ENCODE measurements around the gene LY9. TPM values are rescaled to one million over a fixed set of nuclear protein-coding genes. Genes with fewer than 3 reads are reported as not detected.

Gene LY9
- total and polyA plus RNA-seq, 9 of the 15 experiments (the other 6 are each of a cell fraction or from before 2014, with no cell fraction given) = not detected

GRCh38 chr1:160763993-160764392 lies 32.0 kb upstream of the LY9 start:
- BruUV-seq (replicated peaks) = no TSS peak
- no peaks in the 10 kb centered on the region for H3K36me3 ChIP-seq (ENCODE audit: control insufficient read depth, insufficient read depth, low read length)
- CTCF ChIA-PET (ENCODE audit: low intra/inter-chr PET ratio) = no interaction called here

GRCh38 chr1:160767395-160768294 lies 28.3 kb upstream of the LY9 start:
- BruUV-seq (replicated peaks) = no TSS peak
- H3K9ac ChIP-seq (ENCODE audit: insufficient read depth in 1 of 2, low read depth in 2 of 2, low read length in 2 of 2) = peak overlapping the region in 1 of 2 experiments; percentile 11; a peak in 1 of 4 replicates
- no peaks in the 10 kb centered on the region for H3K79me2 ChIP-seq (ENCODE audit: control insufficient read depth, insufficient read depth, low read length)
- no peak overlapping the region for H3K4me3 ChIP-seq
- no peaks in the 10 kb centered on the region; a peak in 2 of 5 replicates for H3K27me3 ChIP-seq (ENCODE audit: control insufficient read depth in 2 of 2, insufficient read depth in 2 of 2, low read length in 2 of 2)
- no peaks in the 10 kb centered on the region for H4K20me1 ChIP-seq (replicated peaks; ENCODE audit: control insufficient read depth, insufficient read depth, low read length)
- H3K9me1 ChIP-seq (ENCODE audit: control insufficient read depth, insufficient read depth, low read length) = no peaks in the 10 kb centered on the region
- CTCF ChIA-PET (ENCODE audit: low intra/inter-chr PET ratio) = interaction anchor here (0.6 to 1.9 kb wide), 3 partner anchors 41 to 153 kb away, joined by 3 to 9 read pairs (median 7); no protein-coding TSS in a partner anchor
- H3K4me2 ChIP-seq (ENCODE audit: insufficient read depth, low read length) = peak overlapping the region; percentile 42
- WGBS (ENCODE audit: insufficient coverage, low coverage, missing lambda C conversion rate) = 12% methylated on average over 8 of the region's 8 CpGs
- POLR2A ChIA-PET = interaction anchor here (0.6 to 1.5 kb wide), 6 partner anchors 8 to 63 kb away, joined by 3 to 4 read pairs (median 3); no protein-coding TSS in a partner anchor
- peaks cover 0 to 4% of the 10 kb centered on the region in 2 experiments; a peak in 1 of 5 replicates for H3K4me1 ChIP-seq (replicated peaks in 1 of 2; ENCODE audit: control insufficient read depth in 2 of 2, insufficient read depth in 2 of 2, low read length in 2 of 2)
- ATAC-seq = peak; percentile 88
- no peak overlapping the region for H3K27ac ChIP-seq (ENCODE audit: extremely low read depth, low read depth, low read length)
- peak overlapping the region; percentile 85 for H2AFZ ChIP-seq (ENCODE audit: low read depth, low read length)
- in situ Hi-C loops (cut with MboI) = no loop called here
- DNase-seq (ENCODE audit: extremely low read depth in 1 of 4, low spot score in 3 of 4) = peak in 1 of 4 experiments; percentile 18
- intact Hi-C loops (cut with micrococcal nuclease) = loop anchor here (1.0 to 10.0 kb wide), 3 partner anchors 41 to 143 kb away; no protein-coding TSS in a partner anchor
- peak; percentile 26 for FAIRE-seq
- no peaks in the 10 kb centered on the region for H3K9me3 ChIP-seq (replicated peaks; ENCODE audit: control insufficient read depth, insufficient read depth, low read depth, low read length)
- H3K36me3 ChIP-seq (ENCODE audit: control insufficient read depth, insufficient read depth, low read length) = no peaks in the 10 kb centered on the region
- TF ChIP-seq RAD21 (CRISPR knock-in tag; conservative IDR thresholded peaks at IDR 0.05 in 1 of 2, IDR thresholded peaks at IDR 0.05 in 1 of 2) (no peak), BCOR (IDR thresholded peaks at IDR 0.05) (no peak), MXD1 (CRISPR knock-in tag; IDR thresholded peaks at IDR 0.05; ENCODE audit: borderline replicate concordance, poor library complexity, severe bottlenecking) (no peak), KDM1A (IDR thresholded peaks at IDR 0.05) (no peak), ZNF263 (CRISPR knock-in tag; IDR thresholded peaks at IDR 0.05; ENCODE audit: borderline replicate concordance) (peak; percentile 74), ZNF707 (CRISPR knock-in tag; conservative IDR thresholded peaks at IDR 0.05) (no peak), SNRNP70 (optimal IDR thresholded peaks at IDR 0.05; ENCODE audit: low read depth, low read length) (no peak), ZNF76 (CRISPR knock-in tag; IDR thresholded peaks at IDR 0.05; ENCODE audit: borderline replicate concordance) (peak; percentile 57; the same call in 1 of the 2 replicates), ZEB2 (IDR thresholded peaks at IDR 0.05) (no peak)

More at GRCh38 chr1:160763993-160764392, 32.0 kb upstream of the LY9 start:
- TF ChIP-seq ZNF316 (IDR thresholded peaks at IDR 0.05) (peak; percentile 59; the same call in 1 of the 2 replicates), MAFG (tag; conservative IDR thresholded peaks at IDR 0.05) (0 out of 2 replicates have a peak, but pooled peaks have one; percentile 9), ZFX (CRISPR knock-in tag; IDR thresholded peaks at IDR 0.05) (no peak), C11orf30 (IDR thresholded peaks at IDR 0.05; ENCODE audit: low read depth) (peak; percentile 20; the same call in 1 of the 2 replicates)
- in situ Hi-C loops (cut with MboI) = no loop called here
- peaks cover 0 to 4% of the 10 kb centered on the region in 2 experiments; a peak in 1 of 5 replicates for H3K4me1 ChIP-seq (replicated peaks in 1 of 2; ENCODE audit: control insufficient read depth in 2 of 2, insufficient read depth in 2 of 2, low read length in 2 of 2)
- no peak overlapping the region for H3K4me3 ChIP-seq
- no peak for DNase-seq (ENCODE audit: extremely low read depth in 1 of 4, low spot score in 3 of 4)
- WGBS (ENCODE audit: insufficient coverage, low coverage, missing lambda C conversion rate) = 0% methylated on average over 3 of the region's 3 CpGs
- no peaks in the 10 kb centered on the region for H3K9me1 ChIP-seq (ENCODE audit: control insufficient read depth, insufficient read depth, low read length)
- intact Hi-C loops (cut with micrococcal nuclease) = loop anchor here (10.0 kb wide), 1 partner anchor 139 kb away; no protein-coding TSS in a partner anchor
- H3K27me3 ChIP-seq (ENCODE audit: control insufficient read depth in 2 of 2, insufficient read depth in 2 of 2, low read length in 2 of 2) = no peaks in the 10 kb centered on the region
- no peaks in the 10 kb centered on the region for H4K20me1 ChIP-seq (replicated peaks; ENCODE audit: control insufficient read depth, insufficient read depth, low read length)
- no peak for ATAC-seq
- no peaks in the 10 kb centered on the region for H3K79me2 ChIP-seq (ENCODE audit: control insufficient read depth, insufficient read depth, low read length)
- no peak overlapping the region for H2AFZ ChIP-seq (ENCODE audit: low read depth, low read length)
- POLR2A ChIA-PET = interaction anchor here (0.6 kb wide), 1 partner anchor 48 kb away, joined by 3 read pairs; no protein-coding TSS in a partner anchor
- no peak overlapping the region for H3K27ac ChIP-seq (ENCODE audit: extremely low read depth, low read depth, low read length)
- no peak for FAIRE-seq
- H3K4me2 ChIP-seq (ENCODE audit: insufficient read depth, low read length) = no peak overlapping the region
- H3K9ac ChIP-seq (ENCODE audit: insufficient read depth in 1 of 2, low read depth in 2 of 2, low read length in 2 of 2) = no peak overlapping the region
- no peaks in the 10 kb centered on the region for H3K9me3 ChIP-seq (replicated peaks; ENCODE audit: control insufficient read depth, insufficient read depth, low read depth, low read length)

Data from K562 (cell line).